NCI-H2171 (cell line): Measurements from ENCODE around the gene INSIG1.

Source experiments
- DNase-seq: peaks from one replicate; lab custom pipeline; 2025; lab: John Stamatoyannopoulos, UW

INSIG1 gene

DNA sequence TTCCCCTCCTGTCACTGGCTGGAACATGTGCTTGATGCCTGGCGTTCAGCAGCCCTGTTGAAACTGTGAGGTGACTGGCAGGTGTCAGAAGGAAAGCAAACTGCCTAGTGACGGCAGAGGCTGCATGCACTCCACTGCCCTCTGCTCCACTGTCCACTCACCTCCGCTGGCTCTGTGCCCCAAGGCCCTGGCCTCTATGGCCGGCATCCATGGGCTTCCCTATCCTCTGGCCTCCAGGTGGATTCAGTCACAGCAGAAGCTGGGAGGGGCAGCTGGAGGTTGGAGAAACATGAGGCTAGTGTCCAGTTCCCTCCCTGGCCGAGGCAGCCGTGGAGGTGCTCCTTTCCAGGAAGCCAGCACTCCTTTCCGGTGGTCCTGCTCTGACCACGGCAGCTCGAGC, 31.2 kb upstream of the INSIG1 start:
- DNase-seq = no peak

DNA sequence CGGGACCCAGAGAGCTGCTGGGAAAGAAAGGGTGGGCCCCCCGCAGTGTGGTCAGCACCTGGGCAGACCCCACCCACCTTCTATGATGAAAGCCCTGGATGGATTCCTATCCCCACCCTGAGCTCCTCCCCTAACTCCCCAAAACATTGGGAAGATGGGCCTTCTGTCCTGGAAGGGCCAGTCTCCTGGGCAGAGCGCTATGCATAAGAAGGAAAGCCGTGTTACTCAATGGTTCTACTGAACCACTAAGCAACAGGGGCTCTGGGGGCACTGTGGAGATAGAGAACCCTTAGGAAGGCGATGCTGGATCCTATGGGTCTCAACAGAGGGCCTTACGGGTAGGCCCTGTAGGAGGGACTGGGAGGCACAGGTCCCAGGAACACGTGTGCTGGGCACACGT, 30.7 kb upstream of the INSIG1 start:
- DNase-seq = no peak

DNA sequence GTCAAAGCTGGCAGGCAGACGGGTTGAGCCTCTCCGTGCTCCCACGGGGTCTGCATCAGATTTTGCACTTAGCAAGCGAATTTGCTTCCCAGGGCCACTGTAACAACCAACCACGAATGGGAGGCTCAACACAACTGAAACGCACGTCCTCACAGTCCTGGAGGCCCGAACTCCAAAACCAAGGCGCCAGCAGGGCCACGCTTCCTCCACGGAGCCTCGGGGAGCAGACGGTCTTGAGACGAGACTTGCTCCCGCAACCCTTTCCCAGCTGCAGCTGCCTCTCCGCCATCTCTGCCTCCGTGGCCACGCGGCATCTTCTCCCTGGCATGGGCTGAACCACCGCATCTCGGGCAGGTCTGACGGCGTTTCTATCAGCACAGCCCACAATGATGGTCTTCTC, 30.2 kb upstream of the INSIG1 start:
- no peak for DNase-seq

DNA sequence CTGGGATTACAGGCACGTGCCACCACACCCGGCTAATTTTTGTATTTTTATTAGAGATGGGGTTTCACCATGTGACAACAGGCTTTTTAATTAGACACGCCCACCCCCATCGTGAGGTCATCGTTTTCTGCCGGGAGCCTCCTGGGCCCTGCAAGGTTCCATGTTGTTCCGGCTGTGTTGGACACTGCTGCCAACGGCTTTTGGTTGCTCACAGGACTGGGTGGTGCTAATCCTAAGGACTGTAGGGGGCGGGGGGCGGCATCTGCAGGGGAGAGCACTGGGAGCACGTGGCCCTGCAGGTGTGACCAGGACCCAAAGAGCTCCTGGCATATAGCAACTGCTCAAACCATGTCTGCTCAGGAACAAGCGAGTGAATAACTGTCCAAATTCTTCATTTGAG, 29.5 kb upstream of the INSIG1 start:
- DNase-seq = no peak

DNA sequence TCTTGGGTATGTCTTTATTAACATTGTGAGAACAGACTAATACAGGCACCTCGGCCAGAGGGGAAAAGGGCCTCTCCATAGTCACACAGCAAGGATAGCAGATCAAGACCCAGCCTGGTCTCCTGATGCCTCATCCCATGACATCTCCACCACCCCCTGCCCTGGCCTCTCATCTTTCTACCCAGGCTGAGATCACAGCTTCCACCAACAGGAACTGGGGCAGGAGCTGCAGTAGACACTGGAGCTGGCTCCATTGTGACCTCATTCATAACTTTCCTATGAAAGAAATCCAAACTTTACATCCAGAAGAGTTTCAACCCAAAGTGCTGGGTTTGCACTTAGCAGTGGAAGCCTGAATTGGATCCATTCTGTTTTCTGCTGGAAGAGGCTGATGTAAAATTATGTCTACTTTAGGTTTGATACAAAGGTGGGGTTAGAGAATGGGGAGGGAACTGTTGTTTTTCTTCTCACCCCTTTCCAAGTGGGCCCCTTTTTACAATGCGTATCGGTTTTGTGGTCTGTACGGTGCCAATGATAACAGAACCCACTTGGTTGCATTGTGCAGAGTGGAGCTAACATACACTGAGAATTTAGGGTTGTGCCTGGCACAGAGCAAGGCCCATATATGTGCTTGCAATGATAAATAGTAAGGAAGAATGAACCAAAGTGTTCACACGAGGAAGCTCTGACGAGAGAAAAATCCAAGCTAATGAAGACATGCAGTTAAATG, 28.6 kb upstream of the INSIG1 start:
- no peak for DNase-seq

DNA sequence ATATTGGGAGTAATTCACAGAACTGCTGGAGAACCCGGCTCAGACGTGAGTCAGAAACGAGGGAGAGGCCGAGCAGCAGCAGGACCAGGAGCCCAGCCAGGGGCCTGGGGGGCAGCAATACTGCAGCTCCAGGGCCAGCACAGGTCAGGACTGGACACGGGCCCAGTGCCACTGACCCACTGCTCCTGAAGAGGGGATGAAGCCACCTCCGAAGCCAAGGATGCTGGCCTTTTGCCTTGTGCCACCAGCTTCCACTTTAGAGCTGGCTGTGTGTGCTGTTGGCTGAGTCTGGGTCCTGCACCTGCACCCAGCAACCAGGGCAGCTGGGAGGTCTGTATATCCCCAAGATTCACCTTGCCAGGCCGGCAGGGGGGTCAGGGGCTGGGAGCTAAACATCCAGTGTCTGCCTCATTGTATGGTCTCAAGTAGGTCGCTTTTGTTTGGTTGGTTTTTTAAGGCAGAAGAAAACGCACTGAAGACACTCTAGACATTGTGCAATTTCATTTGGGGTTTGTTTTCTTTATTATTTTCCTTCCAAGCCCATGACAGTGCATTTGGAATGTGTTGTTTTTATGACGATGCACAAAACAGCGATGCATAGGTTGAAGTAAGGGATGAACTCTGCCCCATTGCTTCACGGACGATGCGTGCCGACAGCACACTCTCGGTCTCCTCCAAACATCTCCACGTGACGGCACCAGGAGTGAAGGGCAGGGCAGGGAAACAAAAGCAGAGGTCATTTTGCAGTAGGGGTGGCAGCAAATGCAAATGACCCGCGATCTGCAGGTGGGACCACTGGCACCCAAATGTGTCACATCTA, 27.7 kb upstream of the INSIG1 start:
- no peak for DNase-seq

DNA sequence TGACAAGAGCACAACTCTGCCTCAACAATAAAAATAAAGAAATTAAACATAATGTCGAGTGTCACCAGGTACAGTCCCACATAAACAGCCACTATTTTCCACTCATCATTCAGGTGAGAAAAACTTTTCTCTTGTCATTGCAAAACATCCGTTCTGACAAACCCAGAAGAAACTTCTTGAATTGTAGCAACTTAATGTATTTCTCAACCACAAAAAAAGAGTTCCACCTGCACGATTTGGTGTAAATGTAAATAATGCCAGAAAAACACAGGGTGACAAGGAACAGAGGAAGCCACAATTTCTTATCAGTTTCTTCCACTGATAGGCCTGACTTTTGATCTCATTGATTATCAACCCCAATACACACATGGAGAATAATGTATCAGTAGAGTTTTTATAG, 26.8 kb upstream of the INSIG1 start:
- no peak for DNase-seq

DNA sequence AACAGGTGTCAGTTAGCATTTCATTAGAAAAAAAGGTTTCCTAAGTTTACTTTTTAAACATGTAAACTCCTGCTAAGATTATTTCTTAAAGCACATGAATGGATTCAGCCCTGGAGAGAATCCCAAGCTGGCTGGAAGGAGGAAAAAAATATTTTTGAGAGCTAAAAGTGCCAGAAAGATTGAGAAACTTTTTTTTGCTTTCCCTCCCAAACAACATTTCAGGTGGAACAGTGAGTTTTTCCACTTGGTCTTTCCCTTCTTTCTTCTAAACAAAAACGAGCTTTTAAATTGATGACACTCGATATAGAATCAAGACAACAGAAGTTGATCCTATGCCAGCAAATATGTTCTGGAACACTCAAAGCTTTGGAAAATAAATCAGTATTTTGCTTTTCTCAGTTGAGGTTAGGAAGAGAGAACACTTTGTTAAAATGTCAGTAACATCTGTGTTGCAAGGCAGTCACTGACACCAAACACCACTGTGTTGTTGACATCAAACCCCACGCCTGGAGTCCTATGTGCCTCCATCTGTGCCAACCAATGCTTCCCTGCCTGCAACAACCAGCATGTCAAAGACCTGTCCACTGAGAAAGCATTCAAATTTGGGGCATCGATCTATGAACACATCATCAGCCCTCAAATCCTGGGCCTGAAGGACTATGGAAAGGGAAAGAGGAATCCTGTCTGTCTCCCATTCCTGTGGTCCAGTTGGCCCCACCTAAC, 22.9 kb upstream of the INSIG1 start:
- DNase-seq = no peak

DNA sequence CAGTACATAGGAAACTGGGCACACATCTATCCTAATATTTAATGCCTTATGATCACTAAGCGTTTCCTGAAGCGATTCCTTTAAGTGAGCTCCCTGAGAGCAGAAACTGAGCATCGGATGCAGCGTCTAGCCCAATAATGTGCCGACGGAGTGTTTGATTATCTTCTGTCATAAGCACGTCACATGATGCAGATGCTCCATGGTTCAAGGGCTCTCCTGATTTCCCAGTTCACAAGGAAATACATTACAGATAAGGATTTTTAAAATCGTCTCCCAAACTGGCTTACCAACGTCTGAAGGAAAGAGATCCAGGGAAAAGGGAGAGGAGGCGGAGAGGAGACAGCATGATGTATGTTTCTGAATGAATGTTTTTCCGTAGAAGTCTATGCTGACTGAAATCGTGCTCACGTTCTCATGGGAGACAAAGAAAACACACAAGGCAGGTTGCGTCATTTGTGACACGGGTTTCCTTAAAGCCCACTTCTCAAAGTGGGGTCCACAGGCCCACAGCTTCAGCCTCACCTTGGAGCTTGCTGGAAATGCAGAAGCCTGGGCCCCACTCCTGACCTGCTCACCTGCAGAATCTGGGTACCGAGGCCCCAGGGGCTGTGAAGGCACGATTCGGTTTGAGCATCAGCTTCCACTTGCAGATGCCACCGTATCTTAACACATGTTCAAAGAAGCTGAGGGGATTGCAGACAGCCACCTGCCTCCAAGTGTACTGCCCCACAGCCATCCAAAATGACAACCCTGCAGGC, 21.5 kb upstream of the INSIG1 start:
- DNase-seq = no peak

DNA sequence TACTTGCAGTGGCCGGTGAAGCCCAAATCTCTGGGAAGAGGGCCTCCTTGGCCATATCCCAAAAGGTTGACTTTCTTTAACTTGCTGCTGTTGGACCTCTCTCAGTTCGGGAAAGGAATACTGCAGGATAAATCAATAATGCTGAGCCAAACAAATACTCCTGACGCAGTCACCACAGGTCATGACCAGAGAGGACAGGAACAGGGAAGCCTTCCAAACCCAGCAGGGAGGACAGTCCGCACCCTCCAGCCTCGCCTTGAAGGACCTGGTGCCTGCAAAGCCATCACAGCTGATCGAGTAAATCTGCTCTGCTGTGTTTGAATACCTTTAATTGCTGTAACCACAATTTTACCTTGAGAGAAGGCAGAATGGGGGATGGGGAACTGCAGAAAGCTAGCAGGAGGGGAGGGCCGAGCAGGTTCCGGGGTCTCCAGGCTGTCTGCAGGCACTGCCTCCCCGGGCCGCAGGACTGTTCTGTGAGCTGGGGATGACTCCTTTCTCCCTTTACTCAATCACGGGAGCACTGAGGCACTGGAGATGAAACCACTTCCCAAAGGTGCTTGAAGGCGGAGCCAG, 20.8 kb upstream of the INSIG1 start:
- no peak for DNase-seq

DNA sequence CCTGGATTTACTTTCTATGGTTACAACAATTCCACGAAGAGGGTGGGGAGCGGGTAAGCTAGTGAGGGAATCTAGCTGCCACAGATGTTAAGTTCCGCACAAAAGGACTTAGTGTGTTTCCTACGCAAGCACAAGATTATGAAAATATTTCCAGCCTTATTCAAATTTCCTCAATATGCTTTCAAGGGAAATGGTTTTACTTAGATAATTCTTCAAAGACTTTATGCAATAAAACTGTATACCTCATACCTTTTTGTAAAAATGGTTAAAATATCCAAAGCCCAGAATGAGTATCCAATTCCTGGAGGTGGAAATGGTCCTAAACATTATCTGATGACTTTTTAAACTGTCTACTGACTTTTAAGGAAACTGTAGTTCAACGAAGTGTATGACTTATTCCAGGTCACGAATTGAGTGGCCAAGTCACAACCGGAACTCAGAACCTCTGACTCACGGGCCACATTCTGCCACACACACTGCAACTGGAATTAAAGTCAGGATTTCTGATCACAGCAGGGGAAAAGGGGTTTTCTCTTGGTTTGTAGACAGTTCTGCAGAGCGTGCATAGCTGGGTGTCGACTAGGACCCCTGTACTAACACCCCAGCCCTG, 20.2 kb upstream of the INSIG1 start:
- no peak for DNase-seq

DNA sequence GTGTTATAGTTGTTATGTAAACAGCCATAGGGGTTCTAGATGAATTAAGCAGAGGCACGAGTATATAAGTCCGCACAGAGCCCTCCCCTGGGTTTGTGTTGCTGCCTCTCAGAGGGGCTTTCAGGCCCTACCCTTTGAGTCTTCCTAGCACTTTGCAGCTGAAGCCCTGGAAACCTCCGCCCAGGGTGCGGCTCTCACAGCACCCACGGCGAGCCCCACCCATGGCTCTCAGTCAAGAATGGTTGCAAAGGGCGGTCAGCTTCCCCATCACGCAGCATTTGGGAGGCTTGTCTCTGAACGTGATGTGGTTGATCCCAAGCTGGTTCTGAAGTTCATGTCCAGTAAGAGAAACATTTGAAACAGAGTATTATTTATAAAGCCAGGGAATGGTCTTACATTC, 18.8 kb upstream of the INSIG1 start:
- no peak for DNase-seq

DNA sequence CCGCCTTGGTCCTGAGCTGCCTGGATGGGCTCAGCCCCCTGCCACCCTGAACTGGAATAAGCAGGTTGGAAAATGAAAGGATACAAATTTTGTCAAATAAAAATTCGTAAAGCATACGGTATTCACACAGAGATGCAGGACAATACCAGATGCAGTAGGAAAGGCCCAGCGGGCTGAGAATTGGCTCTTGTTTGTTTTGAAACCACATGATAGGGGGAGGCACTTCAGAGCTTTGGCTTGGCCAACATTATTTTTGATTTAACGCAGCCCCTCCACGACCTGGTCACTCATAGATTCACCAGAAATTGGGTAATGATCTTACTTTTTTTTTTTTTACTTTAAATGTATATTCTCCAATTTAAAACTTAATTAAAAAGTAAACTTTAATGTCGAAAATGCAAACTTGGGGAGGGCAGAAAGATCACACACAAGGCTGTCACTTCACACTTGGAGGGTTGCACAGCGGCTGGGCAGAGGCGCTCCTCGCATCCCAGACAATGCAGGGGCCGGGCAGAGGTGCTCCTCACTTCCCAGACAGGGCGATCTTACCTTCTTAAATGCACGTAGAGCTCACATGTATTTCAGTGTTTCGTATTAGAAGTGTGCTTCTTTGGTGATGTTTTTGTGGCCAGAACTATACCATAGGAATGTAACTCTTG, 17.8 kb upstream of the INSIG1 start:
- no peak for DNase-seq

DNA sequence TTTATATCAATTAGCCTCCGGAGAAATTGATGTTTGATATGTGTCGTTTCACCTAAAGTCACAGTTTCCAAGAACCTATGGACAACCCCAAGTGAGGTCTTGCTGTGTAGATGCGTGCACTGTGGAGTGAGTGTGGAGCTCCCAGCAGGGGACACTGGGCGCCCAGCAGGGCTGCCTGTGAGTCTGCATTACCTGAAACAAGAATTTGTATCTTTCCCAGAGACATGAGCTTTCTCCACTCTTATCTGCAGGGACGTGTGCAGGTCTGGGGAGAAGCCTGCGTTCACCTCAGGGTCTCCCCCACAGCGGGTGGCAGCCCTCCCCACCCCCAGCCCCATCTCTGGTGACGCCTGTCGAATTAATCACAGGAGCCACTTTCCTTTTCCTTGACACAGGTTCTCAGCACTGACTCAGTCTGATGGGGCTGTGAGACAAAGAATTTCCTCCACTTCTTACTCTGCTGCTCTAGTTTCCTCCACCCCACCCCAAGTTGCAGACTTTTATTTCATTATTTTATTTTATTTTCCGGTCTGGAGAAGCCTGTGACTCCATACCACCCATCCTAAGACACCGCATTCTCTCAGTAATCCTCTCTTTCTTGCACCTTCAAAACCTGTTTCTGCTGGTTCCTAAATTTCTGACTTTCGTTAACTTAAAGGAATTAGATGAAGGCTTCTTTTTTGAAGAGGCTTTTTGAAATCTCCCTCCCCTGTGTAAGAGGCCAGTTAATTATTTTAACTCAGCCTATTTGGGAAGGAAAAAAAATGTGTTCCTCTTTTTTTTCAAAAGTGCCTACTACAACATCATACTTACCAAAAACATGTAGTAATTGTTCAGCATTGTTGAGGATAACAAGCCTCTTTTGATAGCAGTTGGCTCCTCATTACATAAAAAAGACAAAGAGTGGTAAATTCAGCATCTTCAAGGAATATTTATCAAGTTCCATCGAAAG, 17.0 kb upstream of the INSIG1 start:
- DNase-seq = no peak

DNA sequence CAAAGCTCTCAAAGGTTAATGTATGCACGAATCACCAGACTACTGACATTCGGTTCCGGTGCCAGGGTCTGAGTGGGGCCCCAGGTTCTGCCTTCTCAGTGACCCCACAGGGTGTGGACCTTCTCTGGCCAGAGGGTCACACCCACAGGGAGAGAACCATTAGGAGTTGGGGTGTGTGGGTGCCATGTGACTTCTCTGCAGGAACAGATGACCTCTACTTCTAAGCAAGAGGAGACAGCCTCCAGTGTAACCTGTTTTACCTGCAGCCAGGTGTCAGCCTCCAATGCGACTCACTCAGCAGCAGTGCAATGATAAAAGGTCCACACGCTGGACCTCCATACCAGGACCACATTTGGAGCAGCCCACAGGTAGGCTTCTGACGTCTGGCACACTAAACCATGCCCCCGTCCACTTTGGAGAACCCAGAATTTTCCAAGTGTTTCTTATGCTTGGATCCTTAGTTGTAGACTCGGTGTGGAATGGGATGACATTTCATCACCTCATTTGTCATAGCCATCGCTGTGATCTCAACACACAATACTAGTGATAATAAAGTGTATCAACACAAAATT, 16.2 kb upstream of the INSIG1 start:
- DNase-seq = no peak

DNA sequence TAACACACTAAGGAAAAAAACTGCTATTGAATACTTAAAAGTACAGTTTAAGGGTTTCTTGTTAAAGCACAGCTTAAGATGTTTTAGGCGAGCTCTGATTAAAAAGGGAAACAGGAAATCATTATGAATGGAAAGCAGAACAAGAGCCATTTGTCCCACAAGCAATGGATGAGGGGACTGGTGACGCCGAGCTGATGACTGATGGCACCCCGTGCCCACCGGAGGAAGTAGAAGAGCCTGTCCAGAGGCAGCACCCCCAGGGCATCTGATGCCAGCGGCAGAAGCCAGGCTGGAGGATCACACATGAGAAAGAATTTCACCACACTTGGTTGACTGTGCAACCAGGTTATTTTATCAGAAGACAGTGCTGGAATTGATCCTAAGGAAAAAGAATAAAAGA, 15.0 kb upstream of the INSIG1 start:
- no peak for DNase-seq

DNA sequence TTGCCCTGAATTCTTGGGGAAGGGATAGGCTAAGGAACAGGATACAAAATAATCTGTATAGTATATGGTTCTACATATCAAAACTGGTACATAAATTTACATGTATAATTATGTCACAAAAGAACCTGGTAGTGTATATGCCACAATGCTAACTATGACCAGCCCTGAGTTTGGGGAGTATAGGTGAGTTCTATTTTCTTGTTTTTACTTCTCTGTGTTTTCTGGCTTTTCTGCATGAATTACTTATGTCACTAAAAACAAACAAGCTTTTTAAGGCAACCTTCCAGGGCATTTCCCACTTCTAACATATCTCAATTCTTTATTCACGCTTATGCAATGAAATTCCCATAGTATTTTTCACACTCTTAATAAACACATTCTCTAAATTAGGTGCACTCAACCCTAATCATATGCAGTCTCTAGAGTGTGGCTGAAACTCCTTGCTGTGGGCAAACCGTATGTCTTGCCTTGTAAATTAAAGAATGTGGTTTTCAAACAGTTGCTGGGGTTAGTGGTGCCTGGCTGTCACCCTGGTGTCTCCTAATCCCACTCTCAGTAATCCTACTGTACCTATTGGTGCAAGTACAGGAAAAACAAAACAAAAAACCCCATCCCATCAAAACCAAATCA, 14.0 kb upstream of the INSIG1 start:
- no peak for DNase-seq

DNA sequence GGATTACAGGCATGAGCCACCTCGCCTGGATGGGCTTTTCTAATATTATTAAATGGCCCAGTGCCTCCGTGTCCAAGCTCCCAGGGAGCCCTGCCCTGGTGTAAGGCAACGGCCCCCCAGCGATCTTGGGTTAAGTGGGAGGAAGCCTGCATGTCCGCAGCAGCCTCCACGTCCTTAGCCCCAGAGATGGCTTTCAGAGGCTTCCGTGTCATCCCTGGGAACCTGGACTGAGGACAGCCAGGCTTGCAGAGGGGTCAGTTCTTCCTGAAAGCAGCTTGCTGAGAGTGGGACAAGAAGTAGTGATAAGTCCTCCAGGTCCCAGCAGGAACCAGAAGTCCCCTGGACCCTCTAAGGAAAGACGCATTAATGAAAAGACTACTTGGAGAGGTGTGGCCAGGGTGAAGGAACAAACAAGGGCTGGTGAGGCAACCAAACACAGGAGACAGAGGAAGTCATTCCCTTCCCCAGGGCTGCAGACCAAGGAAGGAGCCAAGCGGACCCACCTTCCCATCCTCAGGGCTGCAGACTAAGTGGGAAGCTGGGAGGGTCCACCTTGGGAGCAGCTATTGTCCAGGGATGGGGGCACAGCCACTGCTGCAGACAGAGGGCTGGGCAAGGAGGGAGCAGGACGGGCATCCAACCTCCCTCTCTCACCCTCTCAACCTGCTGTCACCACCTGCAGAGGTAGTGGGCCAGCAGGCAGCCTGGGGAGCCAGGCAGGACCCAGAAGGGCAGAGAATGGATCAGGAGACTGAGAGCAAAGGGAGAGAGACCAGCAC, 13.0 kb upstream of the INSIG1 start:
- no peak for DNase-seq
